PC-9 (cell line): ENCODE measurements around the gene ZIC5. TPM values are rescaled to one million over a fixed set of nuclear protein-coding genes. Genes with fewer than 3 reads are reported as not detected.

ENCODE experiments used
- BruUV-seq: library from RNA; stranded (reverse); fragments of 400-500 nt; replicated peaks from 2 replicates; lab custom pipeline; 2021; lab: Mats Ljungman, UMichigan
- CTCF ChIA-PET: fragments of 300-600 bp; sonication (Branson Sonifier 250); formaldehyde crosslinking; loops from one replicate; lab custom pipeline; 2022; ENCODE audit warnings: antibody characterized with exemption; lab: Charles Lee
- POLR2A ChIA-PET: fragments of 300-600 bp; sonication (Branson Sonifier 250); formaldehyde crosslinking; loops from one replicate; lab custom pipeline; 2022; ENCODE audit warnings: antibody characterized with exemption; ENCODE audit not compliant: unreplicated experiment; lab: Charles Lee
- DNase-seq, 2 experiments: peaks; one replicate each; pipeline versions ENCODE4 v3.0.0 to v3.0.0-alpha.2; 2015 to 2022; ENCODE audit warnings: mixed read lengths in 1 of 2
- H2AFZ ChIP-seq: fragments of 200-600 bp; sonication (generic); 2 replicates; pipeline ENCODE4 v1.8.1; 2017; ENCODE audit warnings: antibody characterized with exemption
- H3F3A ChIP-seq: fragments of 200-600 bp; sonication (generic); 2 replicates; pipeline ENCODE4 v1.8.1; 2017; ENCODE audit warnings: antibody characterized with exemption, mild to moderate bottlenecking, low read depth; ENCODE audit not compliant: insufficient read depth
- H3K27ac ChIP-seq: fragments of 200-600 bp; sonication (generic); 2 replicates; pipeline ENCODE4 v1.6.1; 2016; ENCODE audit warnings: mixed run types
- H3K27me3 ChIP-seq: fragments of 200-600 bp; sonication (generic); 2 replicates; pipeline ENCODE4 v1.6.1; 2016; ENCODE audit warnings: low read depth, mixed run types; ENCODE audit not compliant: insufficient read depth
- H3K36me3 ChIP-seq: fragments of 200-600 bp; sonication (generic); 2 replicates; pipeline ENCODE4 v1.6.1; 2016; ENCODE audit warnings: low read depth, mixed run types
- H3K4me1 ChIP-seq: fragments of 200-600 bp; sonication (generic); replicated peaks from 2 replicates; pipeline ENCODE4 v1.6.1; 2016; ENCODE audit warnings: mixed run types; ENCODE audit not compliant: insufficient read depth
- H3K4me2 ChIP-seq: fragments of 200-600 bp; sonication (generic); 2 replicates; pipeline ENCODE4 v1.6.1; 2017; ENCODE audit warnings: mixed run types
- H3K4me3 ChIP-seq: fragments of 200-600 bp; sonication (generic); 2 replicates; pipeline ENCODE4 v1.6.1; 2016; ENCODE audit warnings: mixed run types
- H3K79me2 ChIP-seq: fragments of 200-600 bp; sonication (generic); 2 replicates; pipeline ENCODE4 v1.6.1; 2017; ENCODE audit warnings: low read depth, mixed run types
- H3K9me2 ChIP-seq: fragments of 200-600 bp; sonication (generic); 2 replicates; pipeline ENCODE4 v1.8.1; 2017; ENCODE audit warnings: mild to moderate bottlenecking; ENCODE audit not compliant: insufficient read depth
- H3K9me3 ChIP-seq: fragments of 200-600 bp; sonication (generic); 2 replicates; pipeline ENCODE4 v1.8.1; 2016; ENCODE audit warnings: low read depth; ENCODE audit not compliant: insufficient read depth
- H4K20me1 ChIP-seq: fragments of 200-600 bp; sonication (generic); 2 replicates; pipeline ENCODE4 v1.8.1; 2017; ENCODE audit not compliant: insufficient read depth
- EZH2 ChIP-seq: fragments of 200-600 bp; sonication (generic); IDR thresholded peaks from 2 replicates; pipeline ENCODE4 v1.8.0; 2017; ENCODE audit warnings: antibody characterized with exemption, low read depth
- intact Hi-C: fragments of 100-400 bp; cut with micrococcal nuclease; formaldehyde crosslinking; loops from one replicate; pipeline ENCODE4 v1.10.0; 2022; ENCODE audit not compliant: unreplicated experiment
- total RNA-seq: library from RNA; stranded (reverse); gene quantifications from 2 replicates; pipeline ENCODE4 v1.2.3, GENCODE V29; 2021
- TF ChIP-seq, protein P1 (sequence below): fragments of 200-600 bp; sonication (generic); conservative IDR thresholded peaks from 2 replicates; pipeline ENCODE4 v1.6.1; 2017; ENCODE audit warnings: mixed run types, antibody characterized with exemption, mild to moderate bottlenecking, moderate library complexity

ZIC5 gene
- total RNA-seq, 1 experiment from 2014 or later = 0.61 TPM

GRCh38 chr13:99941911-99942310 lies 29.7 kb downstream of the ZIC5 start:
- ChIA-PET CTCF (no interaction called here), POLR2A (no interaction called here)
- H3K27ac ChIP-seq = no peak overlapping the region
- no peaks in the 10 kb centered on the region for H3K79me2 ChIP-seq
- H3K9me2 ChIP-seq = no peaks in the 10 kb centered on the region
- TF ChIP-seq, protein P1, sequence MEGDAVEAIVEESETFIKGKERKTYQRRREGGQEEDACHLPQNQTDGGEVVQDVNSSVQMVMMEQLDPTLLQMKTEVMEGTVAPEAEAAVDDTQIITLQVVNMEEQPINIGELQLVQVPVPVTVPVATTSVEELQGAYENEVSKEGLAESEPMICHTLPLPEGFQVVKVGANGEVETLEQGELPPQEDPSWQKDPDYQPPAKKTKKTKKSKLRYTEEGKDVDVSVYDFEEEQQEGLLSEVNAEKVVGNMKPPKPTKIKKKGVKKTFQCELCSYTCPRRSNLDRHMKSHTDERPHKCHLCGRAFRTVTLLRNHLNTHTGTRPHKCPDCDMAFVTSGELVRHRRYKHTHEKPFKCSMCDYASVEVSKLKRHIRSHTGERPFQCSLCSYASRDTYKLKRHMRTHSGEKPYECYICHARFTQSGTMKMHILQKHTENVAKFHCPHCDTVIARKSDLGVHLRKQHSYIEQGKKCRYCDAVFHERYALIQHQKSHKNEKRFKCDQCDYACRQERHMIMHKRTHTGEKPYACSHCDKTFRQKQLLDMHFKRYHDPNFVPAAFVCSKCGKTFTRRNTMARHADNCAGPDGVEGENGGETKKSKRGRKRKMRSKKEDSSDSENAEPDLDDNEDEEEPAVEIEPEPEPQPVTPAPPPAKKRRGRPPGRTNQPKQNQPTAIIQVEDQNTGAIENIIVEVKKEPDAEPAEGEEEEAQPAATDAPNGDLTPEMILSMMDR = no peak
- TF ChIP-seq EZH2 = no peak
- H3K4me2 ChIP-seq = no peak overlapping the region
- no peaks in the 10 kb centered on the region for H4K20me1 ChIP-seq
- H3K27me3 ChIP-seq = peaks cover 43% of the 10 kb centered on the region
- H2AFZ ChIP-seq = no peak overlapping the region
- no peak for DNase-seq
- H3K4me1 ChIP-seq = no peaks in the 10 kb centered on the region
- H3K4me3 ChIP-seq = no peak overlapping the region
- no peaks in the 10 kb centered on the region for H3F3A ChIP-seq
- intact Hi-C loops = no loop called here
- BruUV-seq = no TSS peak
- H3K9me3 ChIP-seq = no peaks in the 10 kb centered on the region
- no peaks in the 10 kb centered on the region for H3K36me3 ChIP-seq

GRCh38 chr13:99941086-99941485 lies 30.5 kb downstream of the ZIC5 start:
- intact Hi-C loops = no loop called here

DNA sequence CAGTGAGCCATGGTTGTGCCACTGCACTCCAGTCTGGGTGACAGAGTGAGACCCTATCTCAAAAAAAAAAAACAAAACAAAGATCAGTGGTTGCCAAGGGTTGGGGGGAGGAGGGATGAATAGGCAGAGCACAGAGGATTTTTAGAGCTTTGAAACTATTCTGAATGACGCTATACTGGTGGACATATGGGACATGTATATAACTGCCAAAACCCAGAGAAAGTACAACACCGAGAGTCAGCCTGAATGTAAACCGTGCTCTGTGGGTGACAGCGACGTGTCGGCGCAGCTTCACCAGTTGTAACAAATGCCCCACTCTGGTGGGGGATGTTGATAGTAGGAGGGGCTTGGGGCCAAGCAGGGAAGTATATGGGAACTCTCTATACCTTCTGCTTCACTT lies 32.9 kb downstream of the ZIC5 start:
- no peak for DNase-seq
- Histone ChIP-seq H3K4me3 (no peak overlapping the region), H3K79me2 (no peaks in the 10 kb centered on the region), H3K27ac (no peak overlapping the region), H2AFZ (no peak overlapping the region), H3K27me3 (peaks cover 35% of the 10 kb centered on the region), H3K9me2 (no peaks in the 10 kb centered on the region), H3K4me1 (no peaks in the 10 kb centered on the region), H3F3A (no peaks in the 10 kb centered on the region), H3K9me3 (no peaks in the 10 kb centered on the region), H4K20me1 (no peaks in the 10 kb centered on the region), H3K4me2 (no peak overlapping the region), H3K36me3 (no peaks in the 10 kb centered on the region)
- CTCF ChIA-PET = no interaction called here
- intact Hi-C loops = no loop called here
- no peak for TF ChIP-seq EZH2
- TF ChIP-seq, protein P1 = no peak
- BruUV-seq = no TSS peak
- POLR2A ChIA-PET = no interaction called here

More at GRCh38 chr13:99941086-99941485, 30.5 kb downstream of the ZIC5 start:
- peaks cover 42% of the 10 kb centered on the region for H3K27me3 ChIP-seq
- no peak for DNase-seq
- H4K20me1 ChIP-seq = no peaks in the 10 kb centered on the region
- POLR2A ChIA-PET = no interaction called here
- H3K36me3 ChIP-seq = no peaks in the 10 kb centered on the region
- H3K9me3 ChIP-seq = no peaks in the 10 kb centered on the region
- H3K4me3 ChIP-seq = no peak overlapping the region
- no peak overlapping the region for H2AFZ ChIP-seq
- no peaks in the 10 kb centered on the region for H3K4me1 ChIP-seq
- TF ChIP-seq, protein P1 = no peak
- no peak for TF ChIP-seq EZH2
- no peak overlapping the region for H3K27ac ChIP-seq
- no peaks in the 10 kb centered on the region for H3F3A ChIP-seq
- CTCF ChIA-PET = no interaction called here
- H3K4me2 ChIP-seq = no peak overlapping the region
- no peaks in the 10 kb centered on the region for H3K9me2 ChIP-seq
- BruUV-seq = no TSS peak
- H3K79me2 ChIP-seq = no peaks in the 10 kb centered on the region
